Large intestine (tissue), 3 donors: ENCODE data around the gene PRKCE. TPM values are rescaled to one million over a fixed set of nuclear protein-coding genes. Genes with fewer than 3 reads are reported as not detected.

Source experiments
- DNase-seq, 2 donors: peaks; one replicate each; pipeline versions ENCODE4 v3.0.0 to v3.0.0-alpha.2; 2013
- H3K27ac ChIP-seq: one replicate; pipeline ENCODE4 v1.5.1; 2013; ENCODE audit warnings: low read length
- H3K27me3 ChIP-seq: 2 replicates; pipeline ENCODE4 v1.6.1; 2013; ENCODE audit warnings: low read length; ENCODE audit not compliant: control insufficient read depth, insufficient read depth
- H3K36me3 ChIP-seq: 2 replicates; pipeline ENCODE4 v1.6.1; 2013; ENCODE audit warnings: low read length; ENCODE audit not compliant: control insufficient read depth, insufficient read depth
- H3K4me1 ChIP-seq: one replicate; pipeline ENCODE4 v1.6.1; 2013; ENCODE audit warnings: low read length; ENCODE audit not compliant: control insufficient read depth, insufficient read depth
- H3K4me3 ChIP-seq: one replicate; pipeline ENCODE4 v1.5.1; 2013; ENCODE audit warnings: low read length
- H3K9me3 ChIP-seq: one replicate; pipeline ENCODE4 v1.6.1; 2013; ENCODE audit warnings: mild to moderate bottlenecking, low read depth, low read length, moderate library complexity; ENCODE audit not compliant: control insufficient read depth
- WGBS: methylation state at CpG from one replicate; pipeline ENCODE4 v1.1.5; 2013; ENCODE audit warnings: low lambda C conversion rate; ENCODE audit not compliant: insufficient coverage; 5-methylcytosine and 5-hydroxymethylcytosine counted together
- polyA plus RNA-seq: library from polyadenylated mRNA; unstranded; fragments of 120-200 nt; gene quantifications from one replicate; pipeline ENCODE4 v1.2.1, GENCODE V29; 2013

PRKCE gene
- polyA plus RNA-seq, 1 donor = 13.0 TPM

DNA sequence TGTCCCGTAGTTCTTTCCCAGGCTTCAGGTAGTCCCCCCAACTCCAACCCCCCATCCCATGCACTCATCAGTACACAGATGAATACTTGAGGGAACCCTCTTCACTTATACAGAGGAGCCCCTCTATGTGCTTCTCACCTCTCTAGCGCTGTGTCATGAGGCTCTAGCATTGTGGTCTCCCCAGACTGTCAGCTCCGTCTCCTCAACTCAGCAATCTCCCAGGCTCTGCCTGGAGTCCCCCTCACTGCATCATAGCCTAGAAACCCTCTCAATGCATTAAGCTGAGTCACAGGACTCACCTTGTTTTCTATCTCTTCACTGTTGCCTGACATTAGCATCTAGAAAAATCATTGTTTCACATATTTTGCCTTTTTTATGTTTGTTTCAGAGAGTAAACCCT lies 20.2 kb upstream of the PRKCE start:
- no peaks in the 10 kb centered on the region for H3K36me3 ChIP-seq
- WGBS = 100% methylated on average over 2 of the region's 3 CpGs
- H3K27ac ChIP-seq = no peak overlapping the region
- no peaks in the 10 kb centered on the region for H3K9me3 ChIP-seq
- peaks cover 2% of the 10 kb centered on the region for H3K27me3 ChIP-seq
- H3K4me3 ChIP-seq = no peak overlapping the region
- no peaks in the 10 kb centered on the region for H3K4me1 ChIP-seq
- DNase-seq = no peak

DNA sequence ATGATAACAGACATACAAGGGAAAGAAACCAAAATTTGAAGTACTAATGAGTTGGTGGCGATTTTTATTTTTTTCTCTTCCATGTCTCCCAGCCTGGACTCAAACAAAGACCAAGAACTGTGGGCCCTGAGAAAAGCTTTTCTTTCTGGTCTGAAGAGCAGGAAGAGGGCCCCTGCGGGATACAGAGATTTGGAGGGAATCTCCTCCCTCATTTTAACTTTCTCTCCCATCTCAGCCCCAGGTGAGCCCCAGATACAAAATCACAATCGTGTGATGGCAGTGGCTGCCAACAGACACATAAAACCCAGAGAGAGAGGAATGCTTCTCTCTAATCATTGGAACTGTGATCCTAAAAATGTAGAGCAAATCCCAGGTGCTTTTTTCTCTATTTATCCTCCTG lies 19.5 kb upstream of the PRKCE start:
- H3K27ac ChIP-seq = no peak overlapping the region
- WGBS = 100% methylated on average over 1 of the region's 3 CpGs

DNA sequence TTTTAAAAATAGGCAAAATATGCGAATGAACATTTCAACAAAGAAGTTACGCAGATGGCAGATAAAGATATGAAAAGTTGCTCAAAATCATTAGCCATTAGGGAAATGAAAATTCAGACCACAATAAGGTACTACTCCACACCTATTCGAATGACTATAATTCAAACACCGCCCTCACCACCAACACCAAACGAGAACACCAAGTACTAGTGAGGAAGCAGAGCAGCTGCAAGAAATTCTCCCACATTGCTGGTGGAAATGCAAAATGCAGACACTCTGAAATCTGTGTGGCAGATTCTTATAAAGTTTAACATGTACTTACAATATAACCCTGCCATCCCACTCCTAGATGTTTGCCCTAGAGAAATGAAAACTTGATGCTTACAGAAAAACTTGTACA lies 17.3 kb upstream of the PRKCE start:
- Histone ChIP-seq H3K4me1 (no peaks in the 10 kb centered on the region), H3K9me3 (no peaks in the 10 kb centered on the region), H3K27me3 (peaks cover 6% of the 10 kb centered on the region), H3K4me3 (no peak overlapping the region), H3K36me3 (no peaks in the 10 kb centered on the region), H3K27ac (no peak overlapping the region)
- DNase-seq = no peak
- 100% methylated on average over 2 of the region's 5 CpGs for WGBS

More for the DNA sequence above, 19.5 kb upstream of the PRKCE start:
- no peaks in the 10 kb centered on the region for H3K9me3 ChIP-seq
- no peak overlapping the region for H3K4me3 ChIP-seq
- peaks cover 2% of the 10 kb centered on the region for H3K27me3 ChIP-seq
- no peaks in the 10 kb centered on the region for H3K36me3 ChIP-seq
- H3K4me1 ChIP-seq = no peaks in the 10 kb centered on the region
- DNase-seq = no peak

DNA sequence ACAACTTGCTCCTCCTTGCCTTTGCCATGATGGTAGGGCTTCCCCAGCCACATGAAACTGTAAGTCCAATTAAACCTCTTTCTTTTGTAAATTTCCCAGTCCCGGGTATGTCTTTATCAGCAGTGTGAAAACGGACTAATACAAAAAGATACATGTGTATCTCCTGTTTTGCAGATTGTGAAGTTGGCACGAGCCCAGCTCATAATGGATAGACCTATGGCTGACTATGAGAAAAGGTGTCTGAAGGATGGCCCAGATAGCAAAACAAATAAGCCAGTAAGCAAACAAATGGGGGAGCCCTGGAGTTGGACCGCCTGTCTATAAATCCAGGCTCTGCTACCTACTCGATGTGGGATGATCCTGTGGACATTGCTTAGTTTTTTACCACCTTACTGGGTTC lies 15.5 kb upstream of the PRKCE start:
- no CpG with 5 or more reads among the region's 5 CpGs for WGBS
- no peak overlapping the region for H3K4me3 ChIP-seq
- H3K27ac ChIP-seq = no peak overlapping the region
- H3K4me1 ChIP-seq = no peaks in the 10 kb centered on the region
- no peaks in the 10 kb centered on the region for H3K36me3 ChIP-seq
- DNase-seq = no peak
- peaks cover 11% of the 10 kb centered on the region for H3K27me3 ChIP-seq
- H3K9me3 ChIP-seq = no peaks in the 10 kb centered on the region

DNA sequence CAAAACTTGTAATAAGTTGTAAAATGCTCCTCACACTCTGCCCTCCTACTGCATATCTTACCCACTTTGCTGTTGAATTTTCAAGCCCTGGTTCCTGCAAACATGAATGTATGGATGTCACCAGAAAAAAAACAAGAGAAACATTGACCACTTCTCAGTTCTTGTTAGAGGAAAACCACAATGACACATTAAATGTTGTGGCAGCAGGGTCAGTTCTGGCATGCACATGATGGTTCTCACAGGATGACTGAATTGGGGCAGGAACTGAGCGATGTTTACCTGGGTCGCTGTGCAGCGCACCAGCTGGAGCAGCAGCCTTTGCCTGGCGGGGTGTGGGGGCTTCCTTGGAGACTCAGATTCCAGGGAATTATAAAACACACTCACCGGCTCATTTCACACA lies 14.0 kb upstream of the PRKCE start:
- H3K4me1 ChIP-seq = no peaks in the 10 kb centered on the region
- no peaks in the 10 kb centered on the region for H3K36me3 ChIP-seq
- WGBS = no CpG with 5 or more reads among the region's 5 CpGs
- no peak overlapping the region for H3K4me3 ChIP-seq
- H3K9me3 ChIP-seq = no peaks in the 10 kb centered on the region
- no peak for DNase-seq
- peaks cover 16% of the 10 kb centered on the region for H3K27me3 ChIP-seq
- no peak overlapping the region for H3K27ac ChIP-seq

DNA sequence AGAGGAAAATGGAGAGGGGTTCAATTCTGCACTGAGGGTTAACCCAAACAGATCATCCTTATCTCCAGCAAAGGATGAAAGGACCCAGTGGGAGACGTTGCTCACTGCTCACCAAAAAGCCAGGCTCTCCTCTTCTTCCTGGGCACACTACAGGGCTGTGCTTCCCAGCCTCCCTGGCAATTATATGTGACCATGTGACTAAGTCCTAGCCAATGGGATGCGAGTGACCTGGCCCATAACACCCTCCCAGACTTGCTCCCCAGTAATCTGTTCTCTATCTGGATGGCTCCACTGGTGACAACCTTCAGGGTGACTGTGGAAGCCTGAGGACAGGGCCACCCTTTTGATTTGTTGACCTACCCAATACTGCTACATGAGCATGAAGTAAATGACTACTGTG lies 10.9 kb upstream of the PRKCE start:
- no peak overlapping the region for H3K27ac ChIP-seq
- no peak overlapping the region for H3K4me3 ChIP-seq
- H3K9me3 ChIP-seq = no peaks in the 10 kb centered on the region
- DNase-seq = no peak
- no peaks in the 10 kb centered on the region for H3K36me3 ChIP-seq
- H3K27me3 ChIP-seq = peaks cover 24% of the 10 kb centered on the region
- peaks cover 4% of the 10 kb centered on the region for H3K4me1 ChIP-seq
- no CpG with 5 or more reads among the region's 2 CpGs for WGBS

DNA sequence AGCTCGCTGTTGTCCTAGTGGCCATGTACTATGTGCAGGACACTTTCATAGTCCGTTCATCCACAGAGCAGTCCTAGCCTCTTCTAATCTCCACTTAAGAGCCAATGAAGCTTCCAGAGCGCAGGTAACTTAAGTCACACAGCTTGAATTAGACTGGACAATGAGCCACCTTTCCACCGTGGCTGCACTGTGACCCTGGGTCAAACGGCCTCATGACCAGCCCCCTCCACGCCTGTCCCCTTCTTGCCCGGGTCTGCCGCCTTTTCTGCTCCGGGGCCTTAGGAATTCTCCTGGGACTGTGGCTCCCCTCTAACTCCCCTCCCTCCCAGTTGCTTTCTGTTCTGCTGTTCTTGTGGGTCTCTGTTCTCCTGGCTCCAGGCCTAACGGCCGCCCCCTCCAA lies 8.4 kb upstream of the PRKCE start:
- H3K4me3 ChIP-seq = peak overlapping the region; percentile 67
- WGBS = 0% methylated on average over 2 of the region's 11 CpGs
- peak in 1 of 2 donors; percentile 10 for DNase-seq
- H3K9me3 ChIP-seq = no peaks in the 10 kb centered on the region
- peaks cover 19% of the 10 kb centered on the region for H3K27me3 ChIP-seq
- no peaks in the 10 kb centered on the region for H3K36me3 ChIP-seq
- no peak overlapping the region for H3K27ac ChIP-seq
- H3K4me1 ChIP-seq = peaks cover 15% of the 10 kb centered on the region

DNA sequence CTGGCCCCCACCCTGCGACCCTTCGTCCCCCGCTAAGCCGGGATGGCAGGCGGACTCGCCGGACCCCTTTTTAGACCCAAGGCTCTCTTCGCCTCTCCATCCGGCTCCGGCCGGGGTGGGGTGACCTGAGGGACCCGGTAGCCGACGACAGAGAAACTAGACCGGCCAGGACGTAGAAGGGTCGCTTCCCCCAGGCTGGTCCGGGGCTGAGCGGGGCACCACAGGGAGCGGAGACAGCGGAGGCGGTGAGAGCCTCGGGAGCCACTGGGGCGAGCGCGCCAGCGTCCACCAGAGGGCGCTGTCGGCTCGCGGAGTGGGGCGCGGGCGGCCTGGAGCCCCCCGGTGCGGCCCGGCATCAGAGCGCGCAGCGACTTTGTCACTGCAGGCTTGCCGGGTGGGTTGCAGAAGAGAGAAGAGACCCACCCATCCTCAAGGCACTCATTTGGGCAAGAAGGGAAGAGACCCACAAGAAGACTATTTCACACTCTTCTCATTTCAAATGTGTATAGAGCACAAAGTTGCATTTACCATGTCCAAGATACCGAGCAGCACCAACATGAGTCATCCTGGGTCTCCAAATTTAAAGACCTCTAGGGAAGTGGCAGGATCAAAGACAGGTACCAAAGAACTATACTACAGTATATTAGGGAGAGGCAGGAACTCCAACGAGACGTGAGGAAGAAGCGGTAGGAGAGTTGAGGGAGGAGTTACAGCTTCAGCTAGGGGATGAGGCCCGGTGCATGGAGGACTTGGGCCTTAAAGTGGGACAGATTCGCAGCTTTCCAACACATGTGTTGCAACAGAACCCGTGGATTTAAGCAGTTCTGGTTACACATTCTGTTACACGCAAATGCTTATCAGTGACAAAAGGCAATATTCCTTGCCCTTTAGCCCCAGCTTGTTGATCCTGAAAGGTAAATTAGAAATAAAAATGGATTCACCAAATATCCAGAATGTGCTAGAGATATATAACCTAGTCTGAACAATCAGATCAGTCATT lies 7.6 kb upstream of the PRKCE start:
- 10% methylated on average over 2 of the region's 49 CpGs for WGBS
- peak; percentile 65 to 84 for DNase-seq
- no peaks in the 10 kb centered on the region for H3K9me3 ChIP-seq
- no peaks in the 10 kb centered on the region for H3K36me3 ChIP-seq
- H3K4me1 ChIP-seq = peaks cover 21% of the 10 kb centered on the region
- peak overlapping the region; percentile 30 for H3K27ac ChIP-seq
- peak overlapping the region; percentile 67 for H3K4me3 ChIP-seq
- H3K27me3 ChIP-seq = peaks cover 18% of the 10 kb centered on the region

DNA sequence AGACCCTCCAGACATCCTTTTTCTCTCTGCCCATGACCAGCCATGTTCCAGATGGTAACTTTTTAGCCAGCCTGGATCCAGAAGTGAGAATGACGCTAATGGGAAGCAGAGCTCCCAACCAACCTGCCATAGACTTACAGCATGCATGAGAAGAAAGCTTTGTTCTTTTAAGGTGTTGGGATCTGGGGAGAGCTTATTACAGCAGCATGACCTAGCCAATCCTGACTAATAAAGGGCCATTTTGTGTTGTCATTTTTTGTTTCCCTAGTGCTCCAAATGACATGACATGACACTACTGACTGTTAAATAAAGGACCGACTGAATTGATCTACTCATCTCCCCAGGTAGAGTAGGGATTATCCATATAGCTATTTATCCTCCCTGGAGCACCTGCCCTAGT lies 5.2 kb upstream of the PRKCE start:
- Histone ChIP-seq H3K4me1 (peaks cover 25% of the 10 kb centered on the region), H3K9me3 (no peaks in the 10 kb centered on the region), H3K4me3 (no peak overlapping the region), H3K36me3 (no peaks in the 10 kb centered on the region), H3K27ac (no peak overlapping the region), H3K27me3 (peaks cover 13% of the 10 kb centered on the region)
- DNase-seq = no peak
- no CpG with 5 or more reads among the region's 2 CpGs for WGBS

DNA sequence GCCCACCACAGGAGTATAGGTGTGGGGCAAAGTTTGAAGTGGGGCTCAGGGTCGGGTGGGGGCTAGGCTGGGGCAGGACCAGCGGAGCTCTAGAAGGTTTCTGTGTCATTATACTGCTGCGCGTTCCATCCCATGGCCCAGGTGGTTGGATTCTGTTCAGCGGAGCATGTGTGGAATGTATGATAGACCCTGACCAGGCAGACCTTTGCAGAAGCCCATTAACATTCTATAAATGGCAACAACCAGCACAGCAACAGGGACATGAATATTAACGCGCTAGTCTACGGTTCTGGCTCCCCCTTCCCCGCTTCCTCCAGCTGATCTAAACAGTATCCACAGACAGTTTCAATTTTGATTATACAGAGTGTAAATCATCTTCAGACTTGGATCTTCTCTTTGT lies 4.1 kb upstream of the PRKCE start:
- Histone ChIP-seq H3K27ac (peak overlapping the region; percentile 94), H3K4me1 (peaks cover 26% of the 10 kb centered on the region), H3K36me3 (no peaks in the 10 kb centered on the region), H3K9me3 (no peaks in the 10 kb centered on the region), H3K27me3 (peaks cover 9% of the 10 kb centered on the region), H3K4me3 (no peak overlapping the region)
- 100% methylated on average over 2 of the region's 9 CpGs for WGBS
- no peak for DNase-seq
